Measurements from ENCODE around the gene TRIO.

Gene TRIO

DNA sequence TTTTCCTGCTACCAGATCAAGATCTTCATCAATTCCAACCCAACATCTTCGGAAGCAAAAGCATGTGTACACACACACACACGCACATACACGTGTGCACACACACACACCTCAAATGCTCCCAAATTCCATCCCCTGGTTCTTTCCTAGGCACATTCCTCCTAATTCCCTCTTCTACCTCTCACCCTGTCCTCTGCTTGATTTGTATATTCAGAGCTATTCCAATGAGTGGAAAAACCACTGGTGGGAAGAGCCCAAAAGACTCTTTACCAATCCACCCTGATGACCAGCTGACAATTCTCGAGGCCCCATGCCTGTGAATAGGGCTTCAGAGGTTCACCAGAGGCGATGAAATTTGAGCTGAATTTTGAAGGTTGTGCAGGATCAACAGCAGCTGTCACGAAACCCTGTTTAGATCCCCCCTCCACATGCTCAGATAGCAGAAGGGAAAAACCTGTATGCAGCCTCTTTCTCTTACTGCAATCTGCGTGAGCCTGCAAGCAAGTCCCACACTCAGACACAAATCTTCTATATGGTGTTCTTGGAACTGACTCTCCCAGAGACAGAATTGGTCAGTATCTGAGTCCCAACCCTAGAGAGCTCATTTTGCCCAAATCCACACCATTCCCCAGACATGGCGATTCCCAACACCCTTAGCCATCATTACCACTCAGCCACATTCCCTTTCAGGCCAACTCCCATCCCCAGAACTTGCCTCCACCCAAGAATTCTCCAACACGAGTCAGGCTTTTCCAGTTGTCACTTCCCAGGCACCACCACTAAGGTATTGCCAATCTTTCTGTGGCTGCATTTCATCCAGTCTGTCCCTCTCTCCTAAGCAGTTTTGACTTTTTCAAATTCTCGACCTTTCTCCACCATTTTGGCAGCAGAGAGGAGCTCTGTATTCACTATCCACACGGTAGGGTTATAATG lies 4.3 kb upstream of the TRIO start:
- Histone ChIP-seq H3K18ac (ENCODE audit: low read length) (no peak overlapping the region), H3K4me1 (ENCODE audit: control insufficient read depth, low read depth, low read length) (no peaks in the 10 kb centered on the region), H3K36me3 (ENCODE audit: control insufficient read depth, insufficient read depth, low read length) (no peaks in the 10 kb centered on the region), H3K9ac (ENCODE audit: low read length) (no peak overlapping the region), H2BK120ac (ENCODE audit: low read depth, low read length) (no peak overlapping the region), H3K27ac (ENCODE audit: low read depth, low read length) (no peak overlapping the region), H3K56ac (ENCODE audit: low read length) (no peak overlapping the region), H3K4me2 (ENCODE audit: low read length) (no peak overlapping the region), H3K4ac (ENCODE audit: low read depth, low read length) (no peak overlapping the region), H2AK5ac (ENCODE audit: low read length) (no peak overlapping the region), H2BK15ac (replicated peaks; ENCODE audit: low read depth) (no peak overlapping the region), H3K23ac (ENCODE audit: low read length) (no peak overlapping the region), H4K5ac (ENCODE audit: low read length) (no peak overlapping the region), H3K27me3 (ENCODE audit: insufficient read depth, low read length, poor library complexity) (no peaks in the 10 kb centered on the region), H2BK5ac (ENCODE audit: low read length) (no peak overlapping the region), H4K8ac (ENCODE audit: low read depth, low read length) (no peak overlapping the region), H3K79me1 (ENCODE audit: low read length) (no peaks in the 10 kb centered on the region), H3K79me2 (ENCODE audit: control insufficient read depth, insufficient read depth, low read length) (peaks cover 3% of the 10 kb centered on the region), H3K4me3 (ENCODE audit: low read length) (no peak overlapping the region)
- no CpG with 5 or more reads among the region's 11 CpGs for WGBS (ENCODE audit: extremely low coverage, insufficient coverage, low lambda C conversion rate)
- DNase-seq = no peak

DNA sequence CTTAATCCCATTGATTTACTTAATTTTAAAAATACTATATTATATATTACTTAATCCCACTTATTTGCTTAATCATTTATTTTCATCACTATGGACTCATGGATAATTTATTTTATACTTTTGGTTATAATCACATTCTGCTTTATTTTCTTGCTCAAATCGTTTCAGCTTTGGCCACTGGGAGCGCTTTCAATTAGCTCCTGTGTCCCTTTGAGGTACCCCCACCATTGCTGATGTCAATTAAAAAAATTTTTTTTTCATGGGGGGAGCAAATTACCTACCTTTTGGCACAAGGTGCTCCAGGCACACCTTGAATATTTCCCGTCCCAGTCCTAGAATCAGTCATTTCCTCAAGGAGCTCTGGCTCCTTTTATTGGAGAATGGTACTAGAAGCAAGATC lies 1.4 kb upstream of the TRIO start:
- no CpG with 5 or more reads among the region's 3 CpGs for WGBS (ENCODE audit: extremely low coverage, insufficient coverage, low lambda C conversion rate)

DNA sequence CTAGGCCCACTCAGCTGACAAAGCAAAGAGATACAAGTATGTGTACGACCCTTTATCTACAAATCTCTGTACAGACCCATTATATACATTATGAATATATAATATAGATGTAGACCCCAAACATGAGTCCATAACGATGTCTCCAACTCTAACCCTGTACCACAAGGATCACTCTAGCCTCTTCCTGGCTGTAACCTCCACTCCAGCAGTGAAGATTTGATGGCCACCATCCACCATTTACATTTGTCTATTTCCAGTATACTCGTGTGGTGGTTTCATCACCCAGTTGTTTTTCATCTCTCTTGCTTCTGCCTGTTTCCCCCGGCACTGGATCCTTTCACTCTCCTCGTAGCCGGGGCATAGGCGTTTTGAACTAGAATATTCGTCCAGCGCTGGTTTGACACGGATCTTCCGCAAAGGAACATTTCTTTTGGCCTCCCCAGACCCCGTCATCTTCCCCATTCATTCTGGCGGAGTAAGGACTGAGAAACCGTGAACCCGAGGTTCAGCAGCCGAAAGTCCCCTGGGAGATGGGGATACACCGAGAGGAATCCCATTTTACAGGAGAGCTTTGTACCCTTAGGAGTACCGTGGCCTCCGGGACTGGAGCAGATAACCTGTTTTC lies 828 bp upstream of the TRIO start:
- H3K27me3 ChIP-seq (ENCODE audit: insufficient read depth, low read length, poor library complexity) = no peaks in the 10 kb centered on the region
- H3K23ac ChIP-seq (ENCODE audit: low read length) = no peak overlapping the region
- peak overlapping the region; percentile 93 for H3K27ac ChIP-seq (ENCODE audit: low read depth, low read length)
- whole genome bisulfite sequencing (ENCODE audit: extremely low coverage, insufficient coverage, low lambda C conversion rate) = no CpG with 5 or more reads among the region's 19 CpGs
- H3K79me1 ChIP-seq (ENCODE audit: low read length) = peaks cover 6% of the 10 kb centered on the region
- H3K18ac ChIP-seq (ENCODE audit: low read length) = peak overlapping the region; percentile 89
- H2AK5ac ChIP-seq (ENCODE audit: low read length) = no peak overlapping the region
- H3K36me3 ChIP-seq (ENCODE audit: control insufficient read depth, insufficient read depth, low read length) = no peaks in the 10 kb centered on the region
- H3K9ac ChIP-seq (ENCODE audit: low read length) = peak overlapping the region; percentile 81
- H3K4ac ChIP-seq (ENCODE audit: low read depth, low read length) = peak overlapping the region; percentile 82
- H4K8ac ChIP-seq (ENCODE audit: low read depth, low read length) = no peak overlapping the region
- peak overlapping the region; percentile 58 for H3K4me3 ChIP-seq (ENCODE audit: low read length)
- H3K56ac ChIP-seq (ENCODE audit: low read length) = peak overlapping the region; percentile 89
- H2BK5ac ChIP-seq (ENCODE audit: low read length) = peak overlapping the region; percentile 69
- peak overlapping the region; percentile 46 for H2BK120ac ChIP-seq (ENCODE audit: low read depth, low read length)
- H2BK15ac ChIP-seq (replicated peaks; ENCODE audit: low read depth) = no peak overlapping the region
- peaks cover 37% of the 10 kb centered on the region for H3K79me2 ChIP-seq (ENCODE audit: control insufficient read depth, insufficient read depth, low read length)
- H3K4me1 ChIP-seq (ENCODE audit: control insufficient read depth, low read depth, low read length) = peaks cover 14% of the 10 kb centered on the region
- DNase-seq = no peak
- no peak overlapping the region for H4K5ac ChIP-seq (ENCODE audit: low read length)
- H3K4me2 ChIP-seq (ENCODE audit: low read length) = peak overlapping the region; percentile 76

More for the DNA sequence above, 1.4 kb upstream of the TRIO start:
- Histone ChIP-seq H2BK15ac (replicated peaks; ENCODE audit: low read depth) (no peak overlapping the region), H3K4me1 (ENCODE audit: control insufficient read depth, low read depth, low read length) (peaks cover 11% of the 10 kb centered on the region), H2BK120ac (ENCODE audit: low read depth, low read length) (no peak overlapping the region), H3K23ac (ENCODE audit: low read length) (no peak overlapping the region), H4K5ac (ENCODE audit: low read length) (no peak overlapping the region), H3K27me3 (ENCODE audit: insufficient read depth, low read length, poor library complexity) (no peaks in the 10 kb centered on the region), H3K27ac (ENCODE audit: low read depth, low read length) (no peak overlapping the region), H3K4me3 (ENCODE audit: low read length) (no peak overlapping the region), H3K79me2 (ENCODE audit: control insufficient read depth, insufficient read depth, low read length) (peaks cover 32% of the 10 kb centered on the region), H3K4me2 (ENCODE audit: low read length) (no peak overlapping the region), H3K79me1 (ENCODE audit: low read length) (peaks cover 6% of the 10 kb centered on the region), H2AK5ac (ENCODE audit: low read length) (no peak overlapping the region), H3K56ac (ENCODE audit: low read length) (no peak overlapping the region), H3K4ac (ENCODE audit: low read depth, low read length) (no peak overlapping the region), H2BK5ac (ENCODE audit: low read length) (no peak overlapping the region), H3K36me3 (ENCODE audit: control insufficient read depth, insufficient read depth, low read length) (no peaks in the 10 kb centered on the region), H3K9ac (ENCODE audit: low read length) (no peak overlapping the region), H4K8ac (ENCODE audit: low read depth, low read length) (no peak overlapping the region), H3K18ac (ENCODE audit: low read length) (no peak overlapping the region)
- no peak for DNase-seq

DNA sequence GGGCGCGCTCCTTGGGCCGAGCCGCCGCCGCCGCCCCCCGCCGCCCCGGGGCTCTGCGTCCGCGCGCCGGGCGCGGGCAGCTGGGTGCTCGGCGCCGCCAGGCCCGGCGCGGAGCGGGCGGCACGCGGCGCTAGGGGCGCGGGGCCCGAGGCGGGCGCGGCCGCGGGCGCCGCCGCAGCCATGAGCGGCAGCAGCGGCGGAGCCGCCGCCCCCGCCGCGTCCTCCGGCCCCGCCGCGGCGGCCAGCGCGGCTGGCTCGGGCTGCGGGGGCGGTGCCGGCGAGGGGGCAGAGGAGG lies 351 bp downstream of the TRIO start:
- Histone ChIP-seq H3K23ac (ENCODE audit: low read length) (no peak overlapping the region), H3K4me1 (ENCODE audit: control insufficient read depth, low read depth, low read length) (peaks cover 16% of the 10 kb centered on the region), H4K8ac (ENCODE audit: low read depth, low read length) (no peak overlapping the region), H2AK5ac (ENCODE audit: low read length) (no peak overlapping the region), H4K5ac (ENCODE audit: low read length) (no peak overlapping the region), H3K4ac (ENCODE audit: low read depth, low read length) (peak overlapping the region; percentile 93), H3K56ac (ENCODE audit: low read length) (peak overlapping the region; percentile 94), H3K4me3 (ENCODE audit: low read length) (peak overlapping the region; percentile 85), H3K79me1 (ENCODE audit: low read length) (peaks cover 6% of the 10 kb centered on the region), H3K18ac (ENCODE audit: low read length) (peak overlapping the region; percentile 100), H3K4me2 (ENCODE audit: low read length) (peak overlapping the region; percentile 43), H2BK15ac (replicated peaks; ENCODE audit: low read depth) (no peak overlapping the region), H3K27ac (ENCODE audit: low read depth, low read length) (peak overlapping the region; percentile 99), H3K36me3 (ENCODE audit: control insufficient read depth, insufficient read depth, low read length) (no peaks in the 10 kb centered on the region), H2BK5ac (ENCODE audit: low read length) (no peak overlapping the region), H3K27me3 (ENCODE audit: insufficient read depth, low read length, poor library complexity) (no peaks in the 10 kb centered on the region), H3K79me2 (ENCODE audit: control insufficient read depth, insufficient read depth, low read length) (peaks cover 49% of the 10 kb centered on the region), H2BK120ac (ENCODE audit: low read depth, low read length) (peak overlapping the region; percentile 93), H3K9ac (ENCODE audit: low read length) (peak overlapping the region; percentile 91)
- DNase-seq = no peak
- WGBS (ENCODE audit: extremely low coverage, insufficient coverage, low lambda C conversion rate) = no CpG with 5 or more reads among the region's 59 CpGs

DNA sequence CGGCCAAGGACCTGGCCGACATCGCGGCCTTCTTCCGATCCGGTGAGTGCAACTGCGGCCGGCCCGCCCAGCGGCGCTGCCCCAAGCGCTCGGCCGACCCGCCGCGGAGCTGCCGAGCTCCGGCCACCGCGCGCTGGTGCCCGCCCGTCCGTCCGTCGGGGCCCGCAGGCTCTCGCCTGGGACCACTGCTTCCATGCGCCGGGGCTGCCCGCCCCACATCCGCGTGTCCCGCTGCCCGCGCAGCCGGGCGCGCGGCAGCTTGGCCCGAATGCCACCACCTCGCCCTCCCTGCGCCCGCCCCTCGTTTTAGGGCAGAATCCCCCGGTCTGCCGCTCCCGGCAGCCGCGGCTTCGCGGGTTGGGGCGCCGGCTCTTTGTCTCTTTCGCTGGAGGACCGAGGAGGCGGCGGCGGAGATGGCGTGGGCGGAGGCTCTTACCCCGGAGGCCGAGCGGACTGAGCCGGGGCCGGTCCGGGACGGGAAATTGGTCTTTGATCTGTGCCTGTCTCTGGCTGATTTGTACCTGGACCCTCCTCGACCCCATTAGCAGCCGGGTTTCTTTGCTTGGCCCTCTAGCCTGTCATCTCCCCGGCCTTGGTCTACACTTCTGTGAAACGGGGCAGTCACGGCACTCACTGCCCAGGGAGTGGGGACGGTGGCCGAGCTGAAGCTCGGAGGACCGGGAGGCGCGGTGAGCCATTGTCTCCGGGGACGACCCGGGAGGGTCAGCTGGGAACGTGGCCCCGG lies 871 bp downstream of the TRIO start:
- WGBS (ENCODE audit: extremely low coverage, insufficient coverage, low lambda C conversion rate) = no CpG with 5 or more reads among the region's 85 CpGs
- peak overlapping the region; percentile 93 for H2BK120ac ChIP-seq (ENCODE audit: low read depth, low read length)
- peak overlapping the region; percentile 93 for H3K4ac ChIP-seq (ENCODE audit: low read depth, low read length)
- peak overlapping the region; percentile 91 for H3K9ac ChIP-seq (ENCODE audit: low read length)
- no peaks in the 10 kb centered on the region for H3K36me3 ChIP-seq (ENCODE audit: control insufficient read depth, insufficient read depth, low read length)
- no peak overlapping the region for H2AK5ac ChIP-seq (ENCODE audit: low read length)
- no peak overlapping the region for H4K5ac ChIP-seq (ENCODE audit: low read length)
- peak overlapping the region; percentile 76 for H4K8ac ChIP-seq (ENCODE audit: low read depth, low read length)
- H3K56ac ChIP-seq (ENCODE audit: low read length) = peak overlapping the region; percentile 94
- peak overlapping the region; percentile 85 for H3K4me3 ChIP-seq (ENCODE audit: low read length)
- peak overlapping the region; percentile 84 for H3K27ac ChIP-seq (ENCODE audit: low read depth, low read length)
- H3K4me1 ChIP-seq (ENCODE audit: control insufficient read depth, low read depth, low read length) = peaks cover 21% of the 10 kb centered on the region
- H3K23ac ChIP-seq (ENCODE audit: low read length) = peak overlapping the region; percentile 72
- no peak for DNase-seq
- H3K79me1 ChIP-seq (ENCODE audit: low read length) = peaks cover 8% of the 10 kb centered on the region
- peak overlapping the region; percentile 43 for H3K4me2 ChIP-seq (ENCODE audit: low read length)
- H3K79me2 ChIP-seq (ENCODE audit: control insufficient read depth, insufficient read depth, low read length) = peaks cover 54% of the 10 kb centered on the region
- no peaks in the 10 kb centered on the region for H3K27me3 ChIP-seq (ENCODE audit: insufficient read depth, low read length, poor library complexity)
- H2BK15ac ChIP-seq (replicated peaks; ENCODE audit: low read depth) = no peak overlapping the region
- no peak overlapping the region for H2BK5ac ChIP-seq (ENCODE audit: low read length)
- H3K18ac ChIP-seq (ENCODE audit: low read length) = peak overlapping the region; percentile 100
